Activated T-cell treated with anti-CD3 and anti-CD28 coated beads, Interleukin-2, amount 50 U/mL, for 1 hour (primary cell): Measurements from ENCODE around the gene FAM221A.
"Not testable (repeated sequence)": the region's sequence is repeated elsewhere in the genome, so short reads cannot be mapped to it uniquely, and the experiment has no call there.

Experiments
- DNase-seq: peaks from one replicate; pipeline ENCODE4 v3.0.0-alpha.2; 2020

FAM221A gene

GRCh38 chr7:23709081-23709750 is 29.2 kb downstream of the FAM221A start:
- DNase-seq: no peak

GRCh38 chr7:23710000-23710399 is 30.0 kb downstream of the FAM221A start, which contains the start of gene STK31:
Gene STK31, plus strand, starts transcription at chr7:23710219. Its CDS starts 67 bp downstream, at chr7:23710286.
- no peak for DNase-seq

- DNase-seq: no peak
Observed at GRCh38 chr7:23712368-23713284, 32.6 kb downstream of the FAM221A start.

- DNase-seq: no peak
Observed at GRCh38 chr7:23713285-23714149, 33.5 kb downstream of the FAM221A start.

- DNase-seq: no peak
Observed at GRCh38 chr7:23714150-23714464, 34.1 kb downstream of the FAM221A start.

- no peak for DNase-seq
Observed at GRCh38 chr7:23714579-23714978, 34.6 kb downstream of the FAM221A start.

- DNase-seq: no peak
Observed at GRCh38 chr7:23715099-23715498, 35.1 kb downstream of the FAM221A start.

- DNase-seq: no peak
Observed at GRCh38 chr7:23717788-23718187, 37.8 kb downstream of the FAM221A start.

GRCh38 chr7:23721456-23721855 is 41.5 kb downstream of the FAM221A start:
- DNase-seq: no peak

- not testable (repeated sequence) for DNase-seq
Observed at GRCh38 chr7:23722587-23723216, 42.7 kb downstream of the FAM221A start.

GRCh38 chr7:23724113-23724512 is 44.1 kb downstream of the FAM221A start:
- DNase-seq: not testable (repeated sequence)

- DNase-seq: no peak
Observed at GRCh38 chr7:23742051-23742450, 62.1 kb downstream of the FAM221A start.

- DNase-seq: no peak
Observed at GRCh38 chr7:23743226-23743625, 63.2 kb downstream of the FAM221A start.

- no peak for DNase-seq
Observed at GRCh38 chr7:23746629-23747028, 66.6 kb downstream of the FAM221A start.

GRCh38 chr7:23751852-23752251 is 71.9 kb downstream of the FAM221A start:
- no peak for DNase-seq
